Measurements from ENCODE around the gene SHF.
A peak's percentile ranks its signal among the peaks of the same experiment; 100 is the strongest.

Gene SHF

DNA sequence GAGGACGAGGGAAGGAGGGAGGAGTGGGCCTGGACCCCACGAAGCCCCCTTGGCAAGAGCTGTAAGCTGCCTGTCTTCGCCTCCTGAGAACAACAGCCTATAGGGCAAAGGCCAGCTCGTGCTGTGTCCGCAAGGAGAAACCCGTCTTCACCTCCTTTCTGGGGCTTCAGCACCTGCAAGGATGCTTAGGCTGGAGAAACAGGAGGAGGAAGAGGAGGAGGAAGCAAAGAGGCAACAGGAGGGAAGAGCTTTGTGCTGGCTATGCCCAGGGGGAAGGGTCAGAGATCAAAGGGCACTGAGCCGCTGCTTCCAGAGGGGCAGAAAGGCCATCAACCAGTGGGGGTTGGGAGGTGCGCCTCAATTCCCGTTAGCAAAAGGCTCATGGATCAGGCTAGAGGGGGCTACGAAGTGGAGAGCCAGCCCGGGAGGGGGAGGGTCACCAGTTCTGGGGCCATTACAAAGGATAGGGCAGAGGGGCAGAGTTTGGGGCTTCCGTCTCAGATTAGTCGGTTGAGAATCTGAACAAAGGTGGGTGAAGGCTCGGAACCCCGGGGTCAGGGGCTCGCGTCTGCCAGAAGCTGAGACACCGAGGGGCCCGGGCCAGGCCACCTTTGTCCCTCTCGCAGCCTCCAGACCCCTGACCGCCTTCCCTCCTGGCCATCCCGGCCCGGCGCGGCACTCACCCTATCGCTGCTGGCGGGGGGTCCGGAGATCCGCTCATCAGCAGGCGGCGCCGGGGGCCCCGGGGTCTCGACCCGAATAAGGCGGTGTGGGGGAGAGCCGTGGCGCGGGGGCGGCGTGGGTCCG lies 792 bp downstream of the SHF start:
- Histone ChIP-seq H3K9me2 (replicated peaks; ENCODE audit: control insufficient read depth, low read length) (no peaks in the 10 kb centered on the region), H3K4me3 (ENCODE audit: low read length) (peak overlapping the region; percentile 62), H4K20me1 (ENCODE audit: control insufficient read depth, insufficient read depth, low read depth, low read length) (no peaks in the 10 kb centered on the region), H3K79me2 (ENCODE audit: control insufficient read depth, low read length) (no peaks in the 10 kb centered on the region), H3K27me3 (ENCODE audit: control insufficient read depth, low read length) (peaks cover 22% of the 10 kb centered on the region), H3K27ac (ENCODE audit: low read depth, low read length) (no peak overlapping the region), H3K4me2 (ENCODE audit: low read length) (peak overlapping the region; percentile 70), H3F3A (ENCODE audit: control insufficient read depth, insufficient read depth) (no peaks in the 10 kb centered on the region), H3K36me3 (ENCODE audit: control insufficient read depth, low read length) (no peaks in the 10 kb centered on the region), H3K9me3 (ENCODE audit: control insufficient read depth, insufficient read depth, low read length) (no peaks in the 10 kb centered on the region), H3K4me1 (ENCODE audit: control insufficient read depth, low read length) (peaks cover 13% of the 10 kb centered on the region)
- TF ChIP-seq EZH2phosphoT487 (IDR thresholded peaks at IDR 0.05; ENCODE audit: borderline replicate concordance, low read length) (no peak), CTCF (IDR thresholded peaks at IDR 0.05; ENCODE audit: low read depth, low read length, poor library complexity, severe bottlenecking) (no peak)

DNA sequence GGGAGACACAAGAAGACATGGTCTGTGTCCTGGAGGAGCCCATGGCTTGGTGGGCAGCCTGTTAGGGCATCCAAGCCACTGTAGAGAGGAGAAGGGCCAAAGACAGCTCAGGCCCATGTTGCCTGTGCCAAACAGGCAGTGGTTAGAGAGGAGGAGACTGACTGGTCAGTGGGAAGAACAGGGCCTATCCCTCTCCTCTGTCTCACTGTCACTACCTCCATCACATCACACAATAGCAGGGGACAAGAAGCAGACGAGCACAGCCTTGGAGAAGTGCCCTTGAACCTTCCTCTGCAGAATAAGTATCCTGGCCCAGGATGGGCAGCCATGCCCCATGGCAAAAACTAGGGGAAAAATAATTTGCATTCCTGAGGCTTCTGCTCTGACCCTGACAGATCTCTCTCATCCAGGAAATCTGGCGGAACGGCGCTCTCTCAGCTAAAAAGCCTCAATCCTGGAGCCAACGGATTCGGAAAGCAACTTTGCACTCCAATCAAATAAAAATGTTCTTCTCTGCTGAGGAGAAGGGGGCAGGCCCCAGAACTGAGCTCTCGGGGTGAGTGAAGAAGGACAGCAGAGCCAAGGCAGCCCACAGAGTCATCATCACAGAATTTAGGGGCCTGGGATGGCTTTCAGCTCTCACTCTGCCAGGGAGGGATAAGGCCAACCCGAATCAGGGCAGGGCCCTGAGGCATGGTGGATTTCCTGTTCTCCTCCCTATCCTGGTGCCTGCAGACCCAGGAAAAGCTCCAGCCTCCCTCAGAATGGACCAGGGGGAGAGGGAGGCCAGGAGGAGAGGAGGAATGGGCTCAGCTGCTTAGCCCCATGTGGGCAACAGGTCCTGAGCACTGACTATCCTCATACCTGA lies 1.6 kb downstream of the SHF start:
- Histone ChIP-seq H3K9me3 (ENCODE audit: control insufficient read depth, insufficient read depth, low read length) (no peaks in the 10 kb centered on the region), H3F3A (ENCODE audit: control insufficient read depth, insufficient read depth) (no peaks in the 10 kb centered on the region), H3K9me2 (replicated peaks; ENCODE audit: control insufficient read depth, low read length) (no peaks in the 10 kb centered on the region), H3K4me1 (ENCODE audit: control insufficient read depth, low read length) (peaks cover 13% of the 10 kb centered on the region), H3K4me3 (ENCODE audit: low read length) (no peak overlapping the region), H3K36me3 (ENCODE audit: control insufficient read depth, low read length) (no peaks in the 10 kb centered on the region), H3K27ac (ENCODE audit: low read depth, low read length) (no peak overlapping the region), H3K4me2 (ENCODE audit: low read length) (no peak overlapping the region), H3K27me3 (ENCODE audit: control insufficient read depth, low read length) (peaks cover 22% of the 10 kb centered on the region), H3K79me2 (ENCODE audit: control insufficient read depth, low read length) (no peaks in the 10 kb centered on the region), H4K20me1 (ENCODE audit: control insufficient read depth, insufficient read depth, low read depth, low read length) (no peaks in the 10 kb centered on the region)
- TF ChIP-seq EZH2phosphoT487 (IDR thresholded peaks at IDR 0.05; ENCODE audit: borderline replicate concordance, low read length) (no peak), CTCF (IDR thresholded peaks at IDR 0.05; ENCODE audit: low read depth, low read length, poor library complexity, severe bottlenecking) (no peak)

DNA sequence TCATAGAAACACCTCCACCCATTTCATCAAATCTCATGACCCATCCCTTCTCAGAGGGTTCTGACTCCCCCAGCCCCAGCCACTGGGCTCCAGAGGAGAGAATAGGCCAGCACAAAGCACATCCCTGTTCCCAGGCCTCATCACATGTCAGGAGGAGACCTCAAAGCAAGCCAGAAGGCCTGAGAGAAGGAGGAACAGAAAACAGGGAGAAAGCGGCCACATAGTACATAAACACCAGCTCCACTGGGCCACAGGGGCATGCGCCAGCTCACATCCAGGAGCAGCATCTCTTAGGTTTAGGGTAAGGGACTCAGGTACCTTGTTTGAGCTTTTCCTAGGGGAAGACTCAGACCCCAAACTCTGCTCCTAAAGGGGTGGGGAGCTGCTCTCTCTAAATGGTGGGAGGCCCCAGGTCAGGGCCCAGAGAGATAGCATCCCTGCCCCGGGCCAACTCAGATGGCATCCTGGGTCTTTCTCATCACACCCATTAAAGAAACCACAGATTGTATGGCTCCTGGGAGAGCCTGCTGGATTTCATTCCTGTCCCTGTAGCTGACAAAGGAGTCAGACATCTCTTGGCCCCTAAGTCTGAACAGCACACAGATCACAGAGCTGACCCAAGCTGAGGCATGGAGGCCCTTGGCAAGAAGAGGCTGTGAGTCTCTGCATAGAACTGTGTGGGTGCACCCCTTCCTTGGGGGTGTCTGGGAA lies 2.5 kb downstream of the SHF start:
- Histone ChIP-seq H3F3A (ENCODE audit: control insufficient read depth, insufficient read depth) (no peaks in the 10 kb centered on the region), H3K4me2 (ENCODE audit: low read length) (no peak overlapping the region), H3K27ac (ENCODE audit: low read depth, low read length) (no peak overlapping the region), H3K4me1 (ENCODE audit: control insufficient read depth, low read length) (peaks cover 13% of the 10 kb centered on the region), H3K27me3 (ENCODE audit: control insufficient read depth, low read length) (peaks cover 22% of the 10 kb centered on the region), H3K9me3 (ENCODE audit: control insufficient read depth, insufficient read depth, low read length) (no peaks in the 10 kb centered on the region), H4K20me1 (ENCODE audit: control insufficient read depth, insufficient read depth, low read depth, low read length) (no peaks in the 10 kb centered on the region), H3K36me3 (ENCODE audit: control insufficient read depth, low read length) (no peaks in the 10 kb centered on the region), H3K9me2 (replicated peaks; ENCODE audit: control insufficient read depth, low read length) (no peaks in the 10 kb centered on the region), H3K79me2 (ENCODE audit: control insufficient read depth, low read length) (no peaks in the 10 kb centered on the region), H3K4me3 (ENCODE audit: low read length) (no peak overlapping the region)
- TF ChIP-seq CTCF (IDR thresholded peaks at IDR 0.05; ENCODE audit: low read depth, low read length, poor library complexity, severe bottlenecking) (no peak), EZH2phosphoT487 (IDR thresholded peaks at IDR 0.05; ENCODE audit: borderline replicate concordance, low read length) (no peak)
